Cerebellar cortex (tissue), 1 donor: ENCODE measurements around the gene SMIM12.

Source experiments
- DNase-seq: peaks from one replicate; pipeline ENCODE4 v3.0.0-alpha.2; 2015; ENCODE audit warnings: low spot score

Gene SMIM12

GRCh38 chr1:34859446-34860200, at the start of gene SMIM12:
TSS of gene SMIM12 (minus strand) at chr1:34859749. CDS start at chr1:34855977, 3,772 bp downstream.
- peak; percentile 92 for DNase-seq

GRCh38 chr1:34908369-34908768, 48.8 kb upstream of the SMIM12 start:
- no peak for DNase-seq

- no peak for DNase-seq
Observed at GRCh38 chr1:34907487-34908090, 48.0 kb upstream of the SMIM12 start.

GRCh38 chr1:34906756-34907155, 47.2 kb upstream of the SMIM12 start:
- DNase-seq: peak; percentile 98

- no peak for DNase-seq
Observed at GRCh38 chr1:34906222-34906621, 46.7 kb upstream of the SMIM12 start.

GRCh38 chr1:34905098-34905459, 45.5 kb upstream of the SMIM12 start:
- DNase-seq: no peak

GRCh38 chr1:34904236-34905097, 44.9 kb upstream of the SMIM12 start:
- DNase-seq: peak; percentile 51

- DNase-seq: no peak
Observed at GRCh38 chr1:34901919-34902318, 42.4 kb upstream of the SMIM12 start.

- no peak for DNase-seq
Observed at GRCh38 chr1:34900775-34901502, 41.4 kb upstream of the SMIM12 start.

- no peak for DNase-seq
Observed at GRCh38 chr1:34899906-34900305, 40.4 kb upstream of the SMIM12 start.

- DNase-seq: no peak
Observed at GRCh38 chr1:34899471-34899870, 39.9 kb upstream of the SMIM12 start.

GRCh38 chr1:34898330-34898761, 38.8 kb upstream of the SMIM12 start:
- DNase-seq: peak; percentile 34

- no peak for DNase-seq
Observed at GRCh38 chr1:34896612-34897011, 37.1 kb upstream of the SMIM12 start.

- DNase-seq: no peak
Observed at GRCh38 chr1:34889705-34890104, 30.2 kb upstream of the SMIM12 start.

GRCh38 chr1:34887593-34887992, 28.0 kb upstream of the SMIM12 start:
- DNase-seq: no peak

- no peak for DNase-seq
Observed at GRCh38 chr1:34885405-34886247, 26.1 kb upstream of the SMIM12 start.

- peak; percentile 85 for DNase-seq
Observed at GRCh38 chr1:34884961-34885360, 25.4 kb upstream of the SMIM12 start.

- DNase-seq: no peak
Observed at GRCh38 chr1:34884536-34884935, 25.0 kb upstream of the SMIM12 start.

GRCh38 chr1:34879230-34879629, 19.7 kb upstream of the SMIM12 start:
- no peak for DNase-seq

GRCh38 chr1:34876406-34876805, 16.9 kb upstream of the SMIM12 start:
- DNase-seq: peak; percentile 97

GRCh38 chr1:34874296-34874952, 14.9 kb upstream of the SMIM12 start:
- no peak for DNase-seq
